Stimulated activated CD4-positive, alpha-beta T cell treated with anti-CD3 and anti-CD28 coated beads, Interleukin-15, amount 100 ng/mL, for 24 hours (primary cell): ENCODE measurements around the gene RTP1.
"Not testable (repeated sequence)": the region's sequence is repeated elsewhere in the genome, so short reads cannot be mapped to it uniquely, and the experiment has no call there.

Source experiments
- DNase-seq: peaks from one replicate; pipeline ENCODE4 v3.0.0-alpha.2; 2020

The RTP1 gene

DNA sequence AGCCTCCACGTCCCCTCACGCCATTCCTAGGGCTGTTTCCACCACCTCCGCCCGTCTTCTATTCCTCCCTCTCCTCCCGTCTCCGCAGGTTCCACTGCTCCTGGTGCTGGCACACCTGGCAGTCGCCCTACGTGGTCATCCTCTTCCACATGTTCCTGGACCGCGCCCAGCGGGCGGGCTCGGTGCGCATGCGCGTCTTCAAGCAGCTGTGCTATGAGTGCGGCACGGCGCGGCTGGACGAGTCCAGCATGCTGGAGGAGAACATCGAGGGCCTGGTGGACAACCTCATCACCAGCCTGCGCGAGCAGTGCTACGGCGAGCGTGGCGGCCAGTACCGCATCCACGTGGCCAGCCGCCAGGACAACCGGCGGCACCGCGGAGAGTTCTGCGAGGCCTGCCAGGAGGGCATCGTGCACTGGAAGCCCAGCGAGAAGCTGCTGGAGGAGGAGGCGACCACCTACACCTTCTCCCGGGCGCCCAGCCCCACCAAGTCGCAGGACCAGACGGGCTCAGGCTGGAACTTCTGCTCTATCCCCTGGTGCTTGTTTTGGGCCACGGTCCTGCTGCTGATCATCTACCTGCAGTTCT is 2.3 kb downstream of the RTP1 start:
- DNase-seq, result not testable (repeated sequence)

DNA sequence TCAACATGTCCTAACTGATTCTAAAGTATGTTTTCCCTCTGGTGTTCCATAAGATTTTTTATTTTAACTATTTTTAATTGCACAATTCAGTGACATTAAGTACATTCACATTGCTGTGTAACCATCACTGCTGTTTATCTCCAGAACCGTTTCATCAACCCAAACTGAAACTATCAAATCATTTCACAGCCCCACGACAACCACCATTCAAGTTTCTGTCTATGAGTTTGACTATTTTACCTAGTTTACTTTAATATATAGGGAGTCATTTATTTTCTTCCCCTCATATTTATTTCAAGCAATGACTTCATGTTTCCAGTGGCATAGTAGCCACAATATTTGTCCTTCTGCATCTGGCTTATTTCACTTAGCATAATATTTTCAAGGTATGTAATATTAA is 8.4 kb downstream of the RTP1 start:
- DNase-seq, result no peak

DNA sequence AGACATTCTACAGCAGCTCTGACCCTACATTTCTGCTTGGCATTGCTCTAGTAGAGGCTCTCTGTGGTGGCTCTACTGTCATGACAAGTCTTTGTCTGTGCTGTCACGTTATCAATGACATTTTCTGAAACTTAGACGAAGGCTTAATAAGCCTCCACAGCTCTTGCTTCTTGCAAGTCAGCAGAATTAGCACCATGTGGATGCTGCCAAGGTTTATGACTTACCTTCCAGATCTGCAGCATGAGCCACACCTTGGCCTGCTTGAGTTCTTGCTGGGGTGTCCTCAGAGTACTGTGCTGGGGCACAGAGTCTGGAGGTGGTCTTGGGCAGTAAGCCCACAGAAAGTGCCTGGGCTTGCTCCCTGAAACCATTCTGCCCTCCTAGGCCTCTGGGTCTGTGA is 9.8 kb downstream of the RTP1 start:
- no peak for DNase-seq

DNA sequence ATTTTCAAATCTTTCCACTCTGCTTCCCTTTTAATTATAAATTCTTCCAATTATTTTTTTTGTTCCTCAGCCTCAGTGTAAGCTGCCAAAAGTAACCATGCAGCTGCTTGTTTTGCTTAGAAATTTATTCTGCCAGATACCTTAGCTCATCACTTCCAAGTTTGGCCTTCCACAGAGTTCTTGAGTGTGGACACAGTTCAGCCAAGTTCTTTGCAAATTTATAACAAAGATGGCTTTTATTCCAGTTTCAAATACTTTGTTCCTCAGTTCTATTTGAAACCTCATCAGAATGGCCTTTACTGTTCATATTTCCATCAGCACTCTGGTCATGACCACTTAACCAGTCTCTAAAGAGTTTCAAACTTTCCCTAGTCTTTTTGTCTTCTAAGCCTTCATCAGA is 10.3 kb downstream of the RTP1 start:
- DNase-seq, result no peak

DNA sequence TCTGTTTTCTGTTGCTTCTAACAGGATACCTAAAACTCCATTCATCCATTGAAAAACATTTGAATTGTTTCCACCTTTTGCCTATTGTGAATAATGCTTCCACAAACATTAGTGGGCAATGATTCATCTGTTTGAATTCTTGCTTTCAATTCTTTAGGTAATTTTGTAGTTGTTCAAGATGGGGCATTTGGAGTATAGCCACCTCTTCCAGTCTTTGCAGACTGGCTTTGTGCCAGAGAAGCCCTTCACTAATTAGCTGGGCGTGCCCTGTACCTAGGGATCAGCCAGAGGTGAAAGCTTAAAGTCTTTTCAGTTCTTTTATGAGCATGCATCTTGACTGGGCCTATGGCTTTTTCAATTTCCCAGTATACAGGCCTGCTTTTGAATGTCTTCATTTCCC is 10.9 kb downstream of the RTP1 start:
- DNase-seq, result no peak

DNA sequence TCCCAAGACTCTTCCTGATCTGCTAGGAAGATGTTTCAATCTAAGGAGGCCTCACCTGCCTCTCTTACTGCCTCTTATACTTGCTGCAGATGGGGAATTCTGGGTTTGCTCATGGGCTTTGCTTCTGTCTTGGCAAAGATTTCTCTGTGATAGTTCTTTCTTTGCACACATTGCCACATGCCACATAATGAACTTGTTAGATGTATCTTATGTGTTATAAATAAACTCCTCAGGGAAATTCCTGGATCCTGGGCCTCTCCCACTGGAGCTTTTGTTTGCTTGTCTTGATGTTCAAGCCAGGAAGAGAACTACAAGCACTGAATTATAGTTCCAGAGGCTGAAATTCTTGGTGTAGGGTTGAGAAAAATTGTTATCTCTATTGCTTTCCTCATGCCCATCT is 12.2 kb downstream of the RTP1 start:
- no peak for DNase-seq

DNA sequence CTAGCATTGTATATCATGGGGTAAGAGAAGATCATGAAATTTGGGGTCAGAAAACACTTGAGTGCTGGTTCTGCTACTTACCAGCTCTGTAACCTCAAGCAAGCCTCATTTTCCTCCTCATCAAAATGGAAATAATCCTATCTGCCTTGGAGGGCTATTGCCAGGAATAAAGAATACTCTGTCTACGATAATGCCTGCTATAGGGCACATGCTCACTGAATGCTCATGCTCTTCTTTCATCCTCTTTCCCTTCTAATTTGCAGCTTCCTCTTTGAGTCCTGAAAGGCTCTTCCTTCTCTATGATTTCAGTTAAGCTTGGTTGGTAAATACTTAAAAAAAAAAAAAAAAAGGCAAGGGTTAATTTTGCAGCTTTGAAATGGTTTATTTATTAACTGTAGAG is 12.8 kb downstream of the RTP1 start:
- DNase-seq, result no peak

DNA sequence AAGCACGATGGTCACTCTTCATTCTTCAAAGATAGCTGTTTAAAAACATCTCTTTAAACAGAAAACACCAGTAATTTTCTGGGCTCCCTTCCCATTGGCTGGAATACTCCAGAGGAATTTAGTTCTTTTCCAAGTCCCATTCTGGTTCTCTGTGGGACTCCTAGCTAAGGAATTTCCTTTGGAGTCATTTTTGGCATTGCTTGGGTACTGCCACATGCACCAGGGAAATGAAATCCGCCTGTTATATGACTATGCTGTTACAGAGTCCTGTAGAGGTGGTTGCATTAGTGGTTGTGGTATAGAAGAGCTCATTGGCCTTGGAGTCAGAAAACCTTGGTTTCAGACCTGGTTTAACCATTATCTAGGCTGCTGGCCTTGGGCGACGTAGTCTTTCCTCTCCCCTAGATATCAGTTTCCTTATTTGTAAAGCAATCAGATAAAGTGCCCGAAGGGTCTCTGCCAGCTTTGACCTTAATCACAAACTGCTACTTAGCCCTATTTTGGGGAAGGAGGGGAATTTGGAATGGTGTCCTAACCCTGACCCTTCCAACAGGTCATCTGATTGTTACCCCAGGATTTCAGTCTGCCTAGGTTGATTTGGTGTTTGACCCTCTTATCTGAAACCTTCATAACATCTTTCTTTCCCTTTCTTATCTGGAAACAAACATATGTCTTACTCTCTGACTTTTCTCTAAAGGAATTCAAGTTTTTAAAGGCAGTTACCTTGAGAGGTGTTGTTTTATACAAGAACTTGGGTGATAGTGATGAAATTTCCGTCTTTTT is 13.4 kb downstream of the RTP1 start:
- no peak for DNase-seq

DNA sequence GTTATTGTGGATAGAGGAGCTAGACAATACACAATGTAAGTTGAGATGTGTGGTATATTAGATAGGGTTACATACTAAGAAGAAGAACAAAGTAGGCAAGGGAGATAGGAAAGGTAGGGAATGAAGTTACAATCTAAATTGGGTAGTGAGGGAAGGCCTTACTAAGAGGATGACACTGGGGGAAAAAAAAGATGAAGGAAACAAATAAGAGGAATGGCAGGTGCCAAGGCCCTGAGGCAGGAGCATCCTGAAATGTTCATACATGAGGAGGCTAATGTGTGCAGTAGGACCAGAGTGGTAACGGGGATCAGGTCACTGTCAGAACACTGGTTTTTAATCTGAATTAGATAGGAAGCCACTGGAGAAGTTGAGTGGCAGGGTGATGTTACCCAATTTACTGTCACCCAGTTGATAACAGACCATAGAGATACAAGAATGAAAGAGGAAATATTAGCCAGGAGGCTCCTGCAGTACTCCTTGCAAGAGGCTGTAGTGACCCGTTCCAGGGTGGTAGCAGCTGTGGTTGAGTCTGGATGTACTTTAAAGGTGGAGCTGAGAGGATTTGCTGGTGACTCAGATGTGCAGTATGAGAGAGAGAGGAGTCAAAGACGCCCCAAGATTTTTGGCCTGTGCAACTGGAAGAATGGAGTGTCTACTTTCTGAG is 14.4 kb downstream of the RTP1 start:
- no peak for DNase-seq

DNA sequence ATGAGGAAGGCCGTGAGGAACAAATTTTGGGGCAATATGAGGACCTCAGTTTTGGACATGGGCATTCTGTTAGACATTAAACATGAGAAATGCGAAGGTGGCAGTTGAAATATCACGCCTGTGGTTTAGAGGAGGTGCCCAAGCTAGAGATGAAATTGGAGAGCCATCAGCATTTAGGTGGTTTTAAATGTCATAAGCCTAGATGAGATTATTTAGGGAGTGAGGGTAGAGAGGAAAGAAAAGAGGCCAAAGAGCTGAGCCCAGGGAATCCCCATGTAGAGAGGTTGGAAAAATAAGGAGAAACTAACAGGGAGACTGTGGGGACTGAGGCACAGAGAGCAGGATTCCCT is 14.9 kb downstream of the RTP1 start:
- no peak for DNase-seq

DNA sequence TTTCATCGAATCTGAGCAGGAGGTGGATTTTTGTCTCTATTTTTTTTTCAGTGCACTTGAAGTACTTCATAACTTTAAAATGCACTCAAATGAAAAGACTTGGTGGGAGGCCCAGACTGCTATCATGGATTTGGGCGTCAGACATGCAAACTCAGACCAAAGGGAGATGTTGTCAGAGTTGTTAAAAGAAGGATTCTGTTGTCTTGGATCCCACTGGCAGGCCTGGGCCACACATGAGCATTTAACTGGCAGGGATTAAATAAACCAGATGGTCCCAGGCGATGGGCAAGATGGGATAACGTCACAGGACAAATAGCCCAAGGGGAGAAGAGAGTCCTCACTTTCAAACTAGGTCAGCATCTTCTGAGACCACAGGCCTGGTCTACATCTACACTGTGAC is 15.4 kb downstream of the RTP1 start:
- no peak for DNase-seq

DNA sequence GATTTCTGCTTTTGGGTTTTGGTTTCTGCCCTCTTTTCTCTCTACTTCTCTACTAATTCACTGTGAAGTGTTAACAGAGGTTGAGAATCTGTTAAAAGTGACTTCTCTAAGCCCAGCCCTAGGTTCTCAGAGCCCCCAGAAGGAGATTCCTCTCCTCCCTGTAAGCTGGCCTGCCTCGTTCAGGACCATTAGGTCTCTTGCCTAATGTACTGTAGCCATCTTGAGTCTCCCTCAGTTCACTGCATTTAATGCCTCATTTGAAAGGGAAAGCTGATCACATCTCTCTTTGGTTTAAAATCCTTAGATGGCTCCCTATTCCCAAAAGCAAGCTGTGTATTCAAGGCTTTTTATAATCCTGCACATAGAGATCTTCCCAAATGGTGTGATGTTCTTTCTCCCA is 16.3 kb downstream of the RTP1 start:
- DNase-seq, result no peak

DNA sequence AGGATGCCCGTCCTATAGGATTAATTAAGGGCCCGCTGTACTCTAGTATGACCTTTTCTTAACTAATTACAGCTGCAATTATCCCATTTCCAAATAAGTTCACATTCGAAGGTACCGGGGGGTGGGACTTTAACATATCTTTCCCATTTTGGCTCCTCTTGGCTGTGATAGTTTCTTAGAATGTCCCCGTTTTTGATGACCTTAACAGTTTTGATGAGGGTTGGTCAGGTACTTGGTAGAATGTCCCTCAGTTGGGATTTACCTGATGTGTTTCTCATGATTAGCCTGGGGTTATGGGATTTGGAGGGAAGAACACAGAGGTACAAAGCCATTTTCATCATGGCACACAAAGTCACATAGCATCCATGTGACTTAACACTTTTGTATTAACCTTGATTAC is 18.2 kb downstream of the RTP1 start:
- no peak for DNase-seq

DNA sequence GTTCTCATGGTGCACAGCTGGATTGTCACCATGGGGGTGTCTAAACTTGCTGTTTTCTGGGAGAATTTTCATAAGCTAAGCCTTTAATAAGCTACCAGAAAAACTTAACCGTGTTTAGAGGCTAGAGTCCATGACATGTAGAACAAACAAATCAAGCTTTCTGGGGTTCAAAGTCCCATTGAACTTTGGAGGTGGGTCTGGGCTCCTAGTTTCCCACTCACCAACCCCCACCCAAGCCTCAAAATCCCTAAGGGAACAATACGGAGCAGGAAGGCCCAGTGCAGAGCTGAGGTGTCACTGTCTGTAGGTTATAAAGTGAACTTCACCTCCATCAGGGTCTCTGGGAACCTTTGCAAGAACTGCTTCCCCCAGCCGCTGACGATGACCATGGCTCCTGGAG is 25.5 kb downstream of the RTP1 start:
- no peak for DNase-seq

DNA sequence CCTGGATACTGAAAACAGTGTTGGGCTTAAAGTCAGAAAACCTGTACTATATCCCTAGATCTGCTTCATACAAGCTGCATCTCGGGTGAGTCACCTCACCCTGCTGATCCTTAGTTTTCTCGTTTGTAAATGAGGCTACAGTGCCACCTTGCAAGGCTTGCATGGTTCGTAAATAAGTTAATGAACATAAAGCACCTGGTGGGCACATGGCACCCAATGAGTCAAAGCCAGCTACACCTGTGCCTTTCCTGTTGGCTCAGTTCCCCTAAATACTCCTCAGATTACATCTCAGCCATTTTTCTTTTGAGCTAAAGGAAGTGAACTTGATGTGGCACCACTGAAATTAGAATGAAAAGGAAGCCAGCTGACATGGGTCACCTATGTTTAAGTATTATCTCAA is 26.5 kb downstream of the RTP1 start:
- no peak for DNase-seq

DNA sequence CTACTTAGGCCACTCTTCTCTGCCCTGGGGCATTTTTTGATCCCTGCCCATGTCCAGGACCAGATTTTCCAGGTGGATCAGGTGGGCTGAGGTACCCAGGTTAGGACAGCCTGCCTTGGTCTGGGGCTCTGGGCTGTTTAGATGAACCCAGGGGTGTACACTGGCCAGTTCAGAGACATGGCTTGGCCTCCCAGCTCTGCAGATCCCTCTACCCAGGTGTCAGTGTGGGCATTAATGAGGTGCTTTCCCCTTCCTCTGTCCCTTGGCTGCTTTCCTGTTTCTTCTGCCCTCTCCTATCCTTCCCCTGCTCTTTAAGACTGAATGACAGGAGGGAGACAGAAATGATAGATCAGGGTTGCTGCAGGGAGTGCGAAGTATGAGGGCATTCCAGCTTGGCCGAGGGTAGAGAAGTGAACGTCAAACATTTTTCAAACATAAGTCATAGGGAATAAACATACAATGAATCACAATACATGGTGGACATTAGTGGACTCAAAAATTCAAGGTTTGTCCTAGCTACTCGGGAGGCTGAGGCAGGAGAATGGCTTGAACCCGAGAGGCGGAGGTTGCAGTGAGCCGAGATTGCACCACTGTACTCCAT is 30.5 kb downstream of the RTP1 start:
- no peak for DNase-seq

DNA sequence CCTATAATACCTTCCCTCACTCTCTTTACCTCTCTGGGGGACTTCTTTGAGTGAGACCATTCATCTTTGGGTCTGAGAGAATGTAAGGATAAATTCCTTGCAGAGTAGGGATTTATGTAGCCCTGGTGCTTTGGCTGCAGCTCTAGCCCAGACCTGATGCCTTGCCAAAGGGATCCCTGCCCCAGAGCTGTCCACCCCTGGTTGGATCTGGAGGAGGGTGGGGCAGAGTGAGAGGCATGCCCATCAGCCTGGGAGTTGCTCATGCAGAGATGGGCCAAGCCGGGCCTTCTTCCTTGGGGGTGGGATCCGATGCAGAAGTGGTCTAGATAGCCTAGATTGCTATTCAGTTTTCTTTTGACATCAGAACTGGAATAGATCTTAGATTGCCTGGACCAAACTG is 31.5 kb downstream of the RTP1 start:
- DNase-seq, result no peak

DNA sequence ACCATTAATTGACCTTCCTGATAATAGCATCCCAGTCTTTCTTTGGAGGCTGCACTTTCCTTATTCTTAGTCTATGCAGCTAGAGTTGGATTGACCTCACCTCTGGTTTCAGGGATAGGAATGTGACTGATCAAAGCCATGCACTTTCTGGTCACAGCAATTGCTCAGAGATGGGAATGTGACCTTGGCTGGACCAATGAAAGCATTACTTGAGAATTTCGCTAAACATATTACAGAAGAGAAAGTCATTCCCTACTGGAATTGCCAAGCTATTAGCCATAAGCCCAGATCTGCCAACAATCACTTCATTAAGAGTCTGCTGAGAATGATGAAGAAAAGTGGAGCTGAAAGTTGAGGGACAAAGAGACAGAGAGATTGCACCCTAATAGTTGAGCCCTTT is 32.7 kb downstream of the RTP1 start:
- DNase-seq, result no peak

DNA sequence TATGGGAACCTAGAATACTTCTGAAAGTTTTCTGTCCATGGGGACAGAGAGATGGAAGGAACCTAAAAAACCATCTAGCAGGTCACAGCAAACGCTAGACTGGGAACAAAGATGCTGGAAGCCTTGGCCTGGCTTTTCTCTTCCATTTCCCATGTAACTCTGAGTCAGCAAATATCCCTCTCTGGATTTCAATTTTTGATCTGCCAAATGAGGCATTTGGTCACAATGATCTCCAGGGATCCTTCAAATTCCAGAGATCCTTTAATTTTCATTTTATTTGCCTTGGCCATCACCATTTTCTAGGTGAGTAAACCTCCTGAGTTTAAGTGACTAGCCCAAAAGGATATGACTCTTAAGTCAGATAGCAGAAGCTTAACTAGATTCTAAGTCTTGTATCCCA is 39.7 kb downstream of the RTP1 start:
- no peak for DNase-seq

DNA sequence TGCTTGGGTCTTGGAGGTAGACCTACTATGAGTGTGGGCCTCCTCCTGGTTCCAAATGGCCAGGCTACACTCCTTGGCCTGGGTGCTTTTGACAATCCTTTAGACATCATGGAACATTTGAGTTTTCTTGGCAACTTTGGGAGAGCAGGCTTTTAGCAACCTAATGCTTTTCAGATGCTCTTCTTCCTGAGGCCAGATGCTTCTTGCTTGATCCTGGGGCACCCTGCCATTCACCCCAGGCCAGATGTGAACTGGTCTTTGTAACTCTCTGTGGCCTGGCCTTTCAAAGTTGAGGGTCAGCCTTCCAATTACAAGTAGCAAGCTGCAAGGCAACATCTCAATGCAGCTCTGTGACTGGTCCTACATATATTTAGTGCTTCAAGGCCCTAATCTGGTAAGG is 40.5 kb downstream of the RTP1 start:
- no peak for DNase-seq

DNA sequence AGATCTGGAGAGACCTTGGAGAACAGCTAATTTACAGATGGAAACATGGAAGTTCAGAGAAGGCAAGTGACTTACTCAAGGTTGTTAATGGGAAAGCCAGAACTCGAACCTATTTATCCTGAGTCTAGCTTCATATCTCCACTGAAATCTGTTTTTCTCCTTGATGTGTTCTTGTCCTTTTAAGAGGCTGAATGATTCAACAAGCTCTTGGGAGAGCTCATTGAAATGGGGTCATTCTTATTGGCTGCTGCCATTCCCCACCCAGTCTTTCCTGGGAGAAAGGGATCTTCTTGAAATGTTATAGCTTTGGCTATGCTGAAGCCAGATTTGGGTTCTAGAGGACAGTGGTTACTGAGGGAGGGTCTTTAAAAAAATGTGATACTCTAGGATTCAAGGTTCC is 41.0 kb downstream of the RTP1 start:
- DNase-seq, result no peak

DNA sequence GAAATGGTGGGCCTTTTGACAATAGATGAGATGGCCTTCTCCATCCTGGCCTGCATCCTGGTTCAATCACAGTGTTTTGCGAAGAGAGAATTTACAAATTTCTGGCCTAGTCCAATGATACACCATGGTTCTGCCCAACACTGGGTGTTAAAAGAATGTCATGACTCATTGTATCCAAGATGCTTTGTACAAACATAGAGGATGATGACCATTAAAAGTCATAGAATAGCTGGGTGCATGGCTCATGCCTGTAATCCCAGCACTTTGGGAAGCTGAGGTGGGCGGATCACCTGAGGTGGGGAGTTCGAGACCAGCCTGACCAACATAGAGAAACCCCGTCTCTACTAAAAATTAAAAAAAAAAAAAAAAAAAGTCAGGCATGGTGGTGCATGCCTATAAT is 41.5 kb downstream of the RTP1 start:
- not testable (repeated sequence) for DNase-seq

DNA sequence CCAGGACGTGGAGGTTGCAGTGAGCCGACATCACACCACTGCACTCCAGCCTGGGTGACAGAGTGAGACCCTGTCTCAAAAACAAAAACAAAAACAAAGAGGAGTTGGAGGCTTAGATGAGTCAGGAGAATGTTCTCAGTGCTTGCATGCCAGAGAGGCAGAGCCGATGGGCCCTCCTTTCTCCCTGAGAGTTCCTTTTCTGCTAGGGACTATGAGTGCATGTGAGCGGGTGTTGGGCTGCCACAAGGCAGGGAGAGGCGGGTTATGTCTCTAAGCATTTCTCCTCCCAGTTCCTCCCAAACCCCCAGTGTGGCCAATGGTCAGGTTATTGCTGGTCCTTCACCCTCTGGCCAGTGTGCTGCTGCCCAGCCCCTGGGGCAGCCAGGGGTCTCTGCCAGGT is 45.1 kb downstream of the RTP1 start:
- no peak for DNase-seq

DNA sequence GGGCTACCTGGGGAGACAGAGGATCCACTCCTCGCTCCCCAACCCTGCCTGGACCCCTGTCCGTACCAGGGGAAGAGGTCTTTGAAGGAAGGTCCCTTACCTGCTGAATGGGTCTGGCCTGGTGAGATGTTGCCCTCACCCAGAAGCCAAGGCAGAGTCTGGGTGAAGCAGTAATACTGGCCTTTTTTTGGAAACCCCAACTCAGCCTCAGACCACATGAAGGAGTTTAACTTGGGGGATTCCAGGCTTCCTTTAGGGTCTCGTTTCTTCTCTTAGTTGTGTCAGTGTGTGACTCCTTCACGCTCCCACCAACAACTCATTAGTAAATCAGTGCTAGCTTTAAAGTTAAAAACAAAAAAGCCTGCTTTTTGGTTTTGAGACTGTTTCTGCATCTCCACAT is 45.6 kb downstream of the RTP1 start:
- no peak for DNase-seq
